Stimulated activated CD4-positive, alpha-beta T cell treated with anti-CD3 and anti-CD28 coated beads, Interleukin-12 subunit alpha, Interleukin-12 subunit beta, amount 100 ng/mL, for 4 hours (primary cell): ENCODE data around the gene PSG7.
"Not testable (repeated sequence)": the region's sequence is repeated elsewhere in the genome, so short reads cannot be mapped to it uniquely, and the experiment has no call there.

Experiments used
- DNase-seq: peaks from one replicate; pipeline ENCODE4 v3.0.0-alpha.2; 2020

The PSG7 gene

DNA sequence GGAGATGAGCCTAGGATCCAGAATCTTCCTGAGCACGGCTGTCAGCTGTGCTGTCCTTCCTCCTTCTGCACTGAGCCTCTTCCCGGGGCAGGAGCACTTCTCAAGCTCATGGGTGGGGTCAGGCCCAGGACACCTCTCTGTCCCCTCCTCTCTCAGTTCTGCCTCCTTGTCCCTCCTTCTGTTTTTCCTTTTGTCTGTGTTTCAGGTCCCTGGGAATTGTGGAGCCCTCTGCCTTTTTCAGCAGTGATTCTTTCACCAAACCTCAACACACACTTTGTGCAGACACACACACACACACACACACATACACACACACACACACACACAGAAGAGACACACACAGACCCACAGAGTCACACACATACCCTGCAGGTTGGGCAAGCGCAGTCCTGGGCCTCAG is at the start of gene PSG7:
PSG7 (minus strand) TSS at position 101 of the 400 bp plus-strand sequence. CDS start 131 bp downstream, outside the sequence.
- not testable (repeated sequence) for DNase-seq

DNA sequence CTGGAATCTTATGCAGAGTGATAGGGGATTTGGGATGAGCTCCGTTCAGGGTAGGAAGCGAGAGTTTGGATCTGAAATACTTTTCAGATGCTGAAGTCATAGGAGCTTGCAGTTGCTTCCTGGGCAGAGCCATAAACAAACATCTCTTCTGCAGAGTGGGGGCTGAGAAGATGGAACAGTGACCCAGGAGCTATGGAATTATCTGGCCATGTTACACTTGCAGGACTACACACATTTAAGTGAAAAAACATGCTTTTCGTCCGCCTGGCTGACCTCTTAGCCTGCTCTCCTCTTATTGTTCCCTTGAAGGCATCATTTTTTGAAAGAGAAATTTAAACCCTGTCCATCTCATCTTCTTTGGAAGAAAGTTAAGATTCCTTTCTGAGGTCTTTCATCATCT is 48.6 kb upstream of the PSG7 start:
- DNase-seq: no peak

DNA sequence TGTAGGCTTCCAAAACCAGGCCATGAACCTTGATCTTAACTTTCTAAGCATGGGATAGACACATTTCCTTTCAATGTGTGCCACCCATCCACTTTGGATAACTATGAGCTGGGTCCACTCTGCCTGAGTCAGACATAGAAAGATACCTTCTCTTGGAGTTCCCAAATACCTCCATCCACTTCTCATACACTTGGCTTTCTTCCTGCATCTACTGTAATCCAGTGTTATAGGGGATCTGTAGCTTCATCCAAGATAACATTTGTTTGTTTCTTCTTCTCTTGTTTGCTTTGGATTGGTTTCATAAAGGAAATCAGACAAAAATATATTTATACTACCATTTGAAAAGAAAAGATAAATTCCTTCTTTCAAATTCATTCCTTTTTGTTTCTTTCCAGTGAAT is 45.1 kb upstream of the PSG7 start:
- DNase-seq: not testable (repeated sequence)

DNA sequence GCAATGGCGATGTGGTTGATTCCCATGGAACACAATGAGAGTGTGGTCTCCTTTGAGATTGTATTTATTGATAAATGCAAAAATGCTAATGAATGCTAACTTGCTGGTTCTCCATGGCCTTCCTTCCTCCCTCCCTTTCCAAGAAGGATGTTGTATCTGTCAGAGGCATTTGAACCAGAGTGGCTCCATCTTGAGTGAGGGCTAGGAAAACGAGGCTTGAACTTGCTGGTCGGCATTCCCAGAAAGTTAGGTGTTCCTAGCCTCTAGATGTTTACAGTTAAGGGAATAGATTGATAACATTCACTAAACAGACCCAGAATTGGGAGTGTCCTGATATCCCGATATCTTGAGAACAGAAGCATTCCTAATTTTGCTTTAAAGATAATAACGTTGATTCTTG is 34.4 kb upstream of the PSG7 start:
- DNase-seq: not testable (repeated sequence)

DNA sequence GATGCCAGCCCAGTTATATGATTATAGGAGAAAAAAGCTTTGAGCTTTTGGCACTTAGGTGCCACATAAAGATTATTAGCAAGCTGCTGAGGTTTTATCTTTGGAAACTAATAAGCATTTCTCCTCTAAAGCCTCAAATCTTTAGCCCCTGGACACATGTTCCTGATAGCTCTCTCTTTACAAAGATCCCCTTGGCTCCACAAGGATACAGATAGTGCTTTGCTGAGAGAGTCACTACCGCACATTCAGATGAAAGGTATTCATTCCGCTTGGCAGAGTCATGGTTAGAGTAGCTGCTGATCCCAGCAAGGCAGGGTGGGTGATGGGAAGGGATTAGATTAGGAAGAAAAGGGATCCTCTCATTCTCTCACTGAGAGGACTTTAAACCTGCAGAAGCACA is 28.2 kb upstream of the PSG7 start:
- no peak for DNase-seq

DNA sequence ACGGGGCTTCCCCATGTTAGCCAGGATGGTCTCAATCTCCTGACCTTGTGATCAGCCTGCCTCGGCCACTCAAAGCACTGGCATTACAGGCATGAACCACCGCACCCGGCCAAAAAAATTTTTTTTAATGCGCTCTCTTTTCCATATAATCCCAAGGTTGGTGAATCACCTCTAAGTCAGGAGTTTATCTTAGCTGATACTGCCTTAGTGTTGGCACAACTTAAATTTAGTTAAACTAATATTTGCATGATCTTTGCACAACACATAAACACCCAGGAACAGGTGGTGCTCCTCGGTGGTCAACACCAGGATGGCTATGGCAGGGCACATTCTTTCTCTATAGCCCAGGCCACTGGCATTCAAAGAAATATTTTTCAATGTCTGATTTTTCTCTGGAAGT is 24.1 kb upstream of the PSG7 start:
- no peak for DNase-seq

DNA sequence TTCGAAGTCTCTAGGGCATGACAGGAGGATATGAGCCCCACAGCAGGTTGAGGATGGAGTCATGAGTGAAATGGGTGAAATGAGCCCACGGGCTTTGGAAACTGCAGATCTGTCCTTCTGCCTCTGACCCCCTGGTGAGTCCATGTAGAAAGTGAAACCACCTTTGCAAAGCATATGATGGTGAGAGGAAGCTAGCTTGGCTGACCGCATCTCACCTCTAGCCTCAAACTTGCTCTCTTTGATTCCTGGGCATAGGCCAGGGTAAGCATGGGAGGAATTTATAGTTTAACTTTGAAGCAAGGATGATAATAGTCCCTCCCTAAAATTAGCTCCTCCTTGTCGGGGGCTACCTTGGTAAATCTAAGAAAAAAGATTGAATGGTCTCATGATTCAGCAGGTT is 15.1 kb upstream of the PSG7 start:
- not testable (repeated sequence) for DNase-seq

DNA sequence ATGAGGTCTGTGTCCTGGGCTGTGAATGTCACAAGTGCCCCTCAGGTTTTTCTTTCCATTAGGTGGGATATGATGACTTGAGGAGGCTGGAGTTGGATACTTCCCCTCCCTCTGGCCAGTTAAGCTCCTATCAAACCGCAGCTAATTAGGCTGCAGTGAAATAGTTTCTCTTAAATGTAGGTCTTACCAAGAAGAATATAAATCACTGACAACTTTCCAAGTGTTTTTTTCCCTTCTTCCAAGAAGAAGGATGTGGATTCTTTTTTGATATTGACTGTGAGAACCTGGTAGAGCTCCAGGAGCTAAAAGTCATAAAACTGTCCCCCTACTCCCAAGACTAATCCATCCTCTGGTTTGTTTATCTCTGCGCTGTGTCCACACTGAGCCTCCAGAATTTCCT is 14.5 kb upstream of the PSG7 start:
- not testable (repeated sequence) for DNase-seq

DNA sequence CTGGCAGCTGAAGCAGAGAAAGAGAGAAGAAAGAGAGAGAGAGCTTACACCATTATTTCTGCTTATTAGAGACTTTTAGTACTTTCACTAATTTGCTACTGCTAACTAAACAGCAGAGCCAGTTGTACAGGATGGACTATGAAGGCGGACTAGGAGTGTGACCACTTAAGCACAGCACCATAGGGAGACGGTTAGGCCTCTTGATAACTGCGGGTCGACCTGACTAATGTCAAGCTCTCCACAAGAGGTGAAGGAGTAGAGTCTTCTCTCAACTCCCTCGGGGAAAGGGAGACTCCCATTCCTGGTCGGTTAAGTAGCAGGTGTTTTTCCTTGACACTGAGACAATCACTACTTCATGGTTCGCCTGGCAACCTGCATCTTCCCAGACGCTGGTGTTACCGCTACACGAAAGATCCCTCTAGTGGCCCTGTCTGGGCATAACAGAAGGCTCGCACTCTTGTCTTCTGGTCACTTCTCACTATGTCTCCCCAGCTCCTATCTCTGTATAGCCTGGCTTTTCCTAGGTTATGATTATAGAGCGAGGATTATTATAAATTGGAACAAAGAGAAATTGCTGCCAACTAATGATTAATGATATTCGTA is 5.3 kb upstream of the PSG7 start:
- DNase-seq: no peak

DNA sequence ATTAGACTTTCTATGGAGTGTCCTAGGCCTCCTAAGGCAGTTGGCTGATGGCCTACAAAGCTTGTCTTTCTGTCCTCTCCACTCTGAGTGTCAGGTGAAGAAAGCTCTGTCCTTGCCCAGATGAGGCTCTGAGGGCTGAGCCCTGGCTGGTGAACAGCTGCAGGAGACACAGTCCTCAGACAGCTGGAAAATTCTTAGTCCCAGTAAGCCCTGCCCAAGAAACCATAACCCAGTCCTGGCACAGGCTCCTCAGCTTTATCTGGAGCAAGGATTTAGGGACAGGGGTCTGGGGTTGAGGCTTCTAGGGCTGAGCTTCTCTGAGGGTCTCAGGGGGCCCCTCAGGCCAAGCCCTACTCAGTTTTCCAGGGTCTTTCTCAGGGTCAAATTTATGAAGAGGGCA is 2.3 kb downstream of the PSG7 start:
- DNase-seq: not testable (repeated sequence)

DNA sequence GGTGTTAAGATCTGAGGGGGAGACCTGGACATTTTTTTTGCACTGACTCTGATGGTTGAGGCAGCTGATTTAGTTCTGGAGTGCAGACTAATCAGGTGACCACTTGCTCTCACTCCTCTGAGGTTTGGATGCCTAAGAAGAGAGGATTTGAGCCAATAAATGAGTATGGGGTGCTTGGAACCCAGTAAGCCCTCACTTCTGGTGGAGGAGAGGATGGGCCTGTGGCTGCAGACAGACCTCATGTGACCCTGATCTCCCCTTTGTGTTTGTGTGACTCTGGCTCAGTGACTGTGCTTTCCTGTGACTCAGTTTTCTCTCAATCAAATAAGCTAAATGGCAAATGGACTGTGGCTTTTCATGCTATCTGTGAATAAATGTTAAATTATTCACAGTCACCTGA is 2.8 kb downstream of the PSG7 start:
- DNase-seq: not testable (repeated sequence)

DNA sequence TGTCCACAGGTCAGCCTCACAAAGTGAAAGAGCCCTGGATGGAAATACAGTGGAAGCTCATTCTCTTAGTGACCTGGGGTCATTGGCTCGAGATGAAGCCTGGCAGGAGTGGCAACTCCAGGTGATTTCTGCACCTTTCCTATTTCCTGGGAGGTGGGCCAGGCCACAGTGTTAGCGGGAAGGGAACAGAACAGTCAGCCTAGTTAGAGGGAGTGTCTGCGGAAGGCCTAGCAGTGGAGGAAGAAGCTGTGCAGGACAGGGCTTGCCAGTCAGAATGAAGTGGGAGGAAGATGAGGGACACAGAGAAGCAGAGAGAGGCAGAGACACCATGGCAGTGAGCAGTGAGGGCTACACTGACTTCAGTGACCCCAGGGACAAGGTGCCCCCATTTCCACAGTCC is 3.6 kb downstream of the PSG7 start:
- DNase-seq: not testable (repeated sequence)

DNA sequence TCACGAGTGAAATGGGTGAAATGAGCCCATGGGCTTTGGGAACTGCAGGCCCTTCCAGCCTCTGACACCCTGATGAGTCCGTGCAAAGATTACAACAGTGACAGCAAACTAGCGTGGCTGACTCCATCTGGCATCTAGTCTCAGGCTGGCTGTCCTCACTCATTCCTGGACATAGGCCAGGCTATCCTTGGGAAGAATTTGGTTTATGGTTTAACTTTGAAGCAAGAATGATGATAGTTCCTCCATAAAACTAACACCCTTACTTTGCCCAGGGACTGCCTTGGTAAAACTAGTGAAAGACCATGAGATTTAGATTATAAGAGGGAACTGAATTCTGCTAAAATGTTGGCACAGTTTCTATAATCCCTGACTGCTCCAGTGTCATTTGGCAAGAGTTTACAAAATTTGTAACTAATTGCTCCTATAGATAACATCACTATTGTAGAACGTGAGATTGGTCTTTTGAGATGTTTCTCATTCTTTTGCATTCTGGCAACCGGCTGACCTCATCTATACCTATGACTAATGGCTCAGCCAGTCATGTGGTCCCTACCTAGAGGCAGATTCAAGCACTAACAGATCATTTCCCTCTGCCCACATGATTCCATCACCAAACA is 4.4 kb downstream of the PSG7 start:
- not testable (repeated sequence) for DNase-seq

DNA sequence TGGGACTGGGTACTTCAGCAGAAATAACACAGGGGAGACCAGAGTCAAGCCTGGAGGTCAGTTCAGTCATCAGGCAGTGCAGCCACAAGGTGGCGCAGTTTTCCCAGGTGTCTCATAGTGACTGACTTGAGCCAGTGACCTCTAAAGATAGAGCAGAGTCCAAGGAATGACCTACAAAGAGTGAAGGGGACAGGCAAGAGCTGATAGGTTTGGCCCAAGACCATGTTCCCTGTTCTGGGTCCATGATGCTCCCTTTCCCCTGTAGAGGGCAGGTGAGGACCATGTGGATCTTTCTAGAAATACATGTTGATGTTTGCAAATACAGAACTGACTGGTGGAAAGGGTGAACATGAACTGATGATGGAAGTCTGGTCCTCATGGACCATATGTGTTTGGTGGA is 6.8 kb downstream of the PSG7 start:
- peak; percentile 8 for DNase-seq

DNA sequence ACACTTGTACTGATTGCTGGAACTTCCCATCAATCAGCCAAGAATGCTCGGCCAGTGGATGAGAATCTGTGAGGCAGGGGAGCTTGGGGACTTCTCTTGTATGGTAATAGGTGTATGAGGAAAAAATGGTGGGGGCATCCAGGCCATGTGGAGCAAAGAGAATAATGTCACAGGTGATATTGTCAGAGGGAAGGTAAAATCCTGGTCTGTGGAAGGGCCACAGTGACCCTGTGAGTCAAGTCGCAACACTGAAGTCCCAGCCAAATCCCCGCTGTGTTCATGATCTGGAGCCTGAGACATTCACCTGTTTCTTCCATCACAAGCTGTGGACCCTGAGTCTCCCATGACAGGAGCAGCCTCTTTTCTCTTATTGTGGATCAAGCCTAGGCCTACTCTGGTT is 8.1 kb downstream of the PSG7 start:
- no peak for DNase-seq

DNA sequence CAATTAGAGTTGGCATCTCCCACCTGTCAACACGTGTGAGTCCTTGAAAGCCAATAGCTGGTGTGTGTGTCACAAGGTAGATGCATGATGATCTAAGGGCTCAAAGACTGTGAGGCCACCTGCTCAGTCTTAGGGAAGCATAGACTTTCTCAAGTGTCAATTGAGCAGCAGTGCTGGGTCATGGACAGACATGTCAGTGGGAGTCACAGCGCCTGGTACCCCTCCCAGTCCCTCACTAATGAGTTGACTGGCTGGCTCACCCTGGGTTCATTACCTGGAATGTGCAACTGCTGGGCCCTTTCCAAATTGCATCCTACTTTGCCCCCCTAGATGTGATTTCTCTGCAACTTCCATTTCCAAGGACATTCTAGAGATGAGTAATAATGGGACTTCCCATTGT is 10.2 kb downstream of the PSG7 start:
- no peak for DNase-seq

DNA sequence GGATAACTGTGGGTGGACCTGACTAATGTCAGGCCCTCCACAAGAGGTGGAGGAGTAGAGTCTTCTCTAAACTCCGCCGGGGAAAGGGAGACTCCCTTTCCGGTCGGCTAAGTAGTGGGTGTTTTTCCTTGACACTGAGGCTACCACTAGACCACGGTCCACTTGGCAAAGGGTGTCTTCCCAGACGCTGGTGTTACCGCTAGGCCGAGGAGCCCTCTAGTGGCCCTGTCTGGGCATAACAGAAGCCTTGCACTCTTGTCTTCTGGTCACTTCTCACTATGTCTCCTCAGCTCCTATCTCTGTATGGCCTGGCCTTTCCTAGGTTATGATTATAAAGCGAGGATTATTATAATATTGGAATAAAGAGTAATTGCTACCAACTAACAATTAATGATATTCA is 13.9 kb downstream of the PSG7 start:
- peak; percentile 15 for DNase-seq

DNA sequence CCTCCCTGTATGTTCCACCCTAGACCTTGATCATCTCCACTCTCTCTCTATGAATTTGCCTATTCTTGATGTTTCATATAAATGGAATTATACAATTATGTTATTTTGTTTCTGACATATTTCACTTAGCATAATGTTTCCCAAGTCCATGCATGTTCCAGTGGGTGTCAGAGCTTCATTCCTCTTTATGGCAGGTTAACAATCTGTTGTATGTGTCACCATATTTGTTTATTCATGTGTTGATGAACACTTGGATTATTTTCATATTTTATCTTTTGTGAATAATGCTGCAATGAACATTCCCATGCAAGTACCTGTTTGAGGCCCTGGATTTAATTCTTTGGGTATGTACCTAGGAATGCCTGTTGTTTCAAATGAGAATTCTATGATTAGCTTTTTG is 16.0 kb downstream of the PSG7 start:
- DNase-seq: not testable (repeated sequence)

DNA sequence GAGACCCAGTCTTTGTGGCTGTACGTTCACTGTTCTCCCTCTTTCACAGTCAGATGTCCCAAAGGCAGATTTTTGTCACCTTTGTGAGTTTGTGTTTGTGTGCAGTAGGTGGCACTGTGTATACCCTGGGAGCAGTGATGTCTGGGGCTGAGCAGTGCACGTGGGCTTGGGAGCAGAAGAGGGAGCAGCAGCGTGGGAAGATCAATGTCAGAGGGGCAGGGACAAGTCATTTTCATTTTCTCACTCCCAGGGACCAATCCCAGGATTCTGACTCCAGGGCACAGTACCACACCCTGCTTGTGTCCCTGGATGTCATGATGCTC is 17.3 kb downstream of the PSG7 start:
- DNase-seq: no peak

DNA sequence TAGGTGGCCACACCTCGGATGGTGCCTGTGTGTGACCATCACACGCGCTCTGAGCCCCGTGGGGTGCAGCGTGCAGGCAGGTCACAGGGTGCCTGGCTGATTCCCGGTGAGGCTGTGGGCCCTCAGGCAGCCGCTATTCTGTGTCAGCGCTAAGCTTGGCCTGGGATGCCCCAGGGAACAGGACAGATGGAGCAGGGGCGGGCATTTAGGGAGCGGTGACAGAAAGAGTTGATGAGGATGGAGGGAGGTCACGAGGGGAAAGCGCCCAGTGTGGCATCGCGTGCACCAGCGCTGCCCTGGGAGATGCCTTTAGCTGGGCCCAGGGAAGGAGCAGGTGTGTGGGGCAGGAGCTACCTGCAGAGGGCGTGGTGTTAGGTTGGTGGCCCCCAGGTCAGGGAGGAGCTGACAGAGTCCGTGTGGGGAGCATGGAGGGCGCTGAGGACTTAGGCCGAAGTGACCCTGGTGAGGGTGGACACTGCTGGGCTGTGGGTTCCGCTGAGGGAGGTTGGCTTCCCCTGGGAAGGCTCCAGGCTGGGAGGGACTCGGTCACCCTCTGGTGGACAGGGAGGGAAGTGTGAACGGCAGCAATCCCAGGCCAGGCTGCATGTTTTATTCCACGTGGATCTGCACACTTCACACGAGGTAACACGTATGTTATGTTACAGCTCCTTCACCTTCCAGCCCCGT is 17.8 kb downstream of the PSG7 start:
- DNase-seq: not testable (repeated sequence)

DNA sequence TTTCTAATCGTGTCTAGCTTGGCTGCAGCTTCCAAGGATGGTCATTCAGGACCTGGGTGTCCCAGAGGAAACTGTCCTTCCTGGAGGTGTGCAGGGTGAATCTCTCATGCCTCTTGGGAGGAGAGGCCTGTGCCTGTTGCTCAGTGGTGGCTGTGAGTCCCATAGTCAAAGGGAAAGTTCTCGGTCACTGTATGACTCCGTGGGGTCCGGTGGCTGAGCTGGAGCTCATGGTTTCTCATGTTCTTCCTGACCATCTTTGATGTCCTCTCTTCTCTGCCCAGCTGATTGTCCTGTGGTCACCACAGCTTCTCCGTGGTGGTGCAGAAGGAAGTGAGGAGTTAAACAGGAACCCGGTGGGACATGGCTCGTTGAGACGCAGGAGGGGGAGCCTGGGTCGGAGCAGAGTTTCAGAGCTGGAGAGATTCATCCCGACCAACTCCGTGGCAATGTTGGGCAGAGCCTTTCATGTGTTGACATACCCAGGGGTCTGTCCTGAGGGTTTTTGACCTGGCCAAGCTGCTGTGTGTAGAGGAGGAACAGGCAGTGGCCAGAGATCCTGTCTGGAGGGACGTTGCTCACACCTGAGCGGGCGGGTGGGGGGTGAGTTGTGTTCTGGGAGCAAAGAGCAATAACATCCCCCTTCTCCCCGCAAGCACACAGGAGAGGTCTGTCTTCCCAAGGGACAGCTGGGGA is 18.5 kb downstream of the PSG7 start:
- not testable (repeated sequence) for DNase-seq

DNA sequence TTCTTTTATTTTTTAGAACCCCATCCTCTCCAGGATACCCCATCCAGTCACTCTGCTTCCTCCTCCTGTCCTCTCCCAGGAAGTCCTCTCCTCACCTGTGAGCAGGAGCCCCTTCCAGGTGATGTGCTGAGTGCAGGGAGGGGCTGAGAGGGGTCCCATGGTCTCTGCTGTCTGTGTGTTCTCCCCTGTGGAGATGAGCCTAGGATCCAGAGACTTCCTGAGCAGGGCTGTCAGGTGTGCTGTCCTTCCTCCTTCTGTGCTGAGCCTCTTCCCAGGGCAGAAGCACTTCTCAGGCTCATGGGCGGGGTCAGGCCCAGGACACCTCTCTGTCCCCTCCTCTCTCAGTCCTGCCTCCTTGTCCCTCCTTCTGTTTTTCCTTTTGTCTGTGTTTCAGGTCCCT is 19.4 kb downstream of the PSG7 start, which contains the start of gene PSG6:
PSG6 (minus strand) TSS at position 261 of the 400 bp plus-strand sequence; CDS start at position 159, 102 bp downstream.
- not testable (repeated sequence) for DNase-seq

DNA sequence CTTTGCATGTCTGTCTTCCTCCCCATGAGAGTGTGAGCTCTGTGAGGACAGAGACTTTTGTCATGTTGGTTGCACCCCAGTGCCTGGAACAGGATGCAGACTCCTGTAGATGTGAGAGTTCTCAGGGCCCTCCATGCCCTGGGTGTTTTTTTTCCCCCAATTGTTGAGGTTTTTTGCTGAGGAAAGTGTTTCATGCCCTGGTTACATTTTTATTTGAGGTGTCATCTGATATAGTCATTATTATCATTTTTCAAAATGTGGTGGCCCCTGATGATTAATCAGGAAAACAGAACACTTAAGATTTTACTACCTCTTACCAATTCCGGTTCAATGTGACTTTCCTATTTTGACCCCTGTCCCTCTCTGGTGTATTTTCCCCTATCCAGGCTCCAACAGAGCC is 20.1 kb downstream of the PSG7 start:
- DNase-seq: not testable (repeated sequence)

DNA sequence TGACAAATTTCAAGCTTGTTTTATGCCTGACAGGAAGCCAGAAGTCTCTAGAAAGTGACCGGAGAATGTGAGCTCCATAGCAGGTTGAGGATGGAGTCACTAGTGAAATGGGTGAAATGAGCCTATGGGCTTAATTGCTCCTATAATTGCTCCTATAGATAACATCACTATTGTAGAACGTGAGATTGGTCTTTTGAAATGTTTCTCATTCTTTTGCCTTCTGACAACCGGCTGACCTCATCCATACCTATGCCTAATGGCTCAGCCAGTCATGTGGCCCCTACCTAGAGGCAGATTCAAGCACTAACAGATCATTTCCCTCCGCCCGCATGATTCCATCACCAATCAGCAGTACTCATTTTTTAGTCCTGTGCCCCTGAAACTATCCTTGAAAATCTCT is 23.5 kb downstream of the PSG7 start:
- DNase-seq: not testable (repeated sequence)
